HG03045 (cell line): Measurements from ENCODE around the gene CZIB.
"Not testable (repeated sequence)": the region's sequence is repeated elsewhere in the genome, so short reads cannot be mapped to it uniquely, and the experiment has no call there.

ENCODE experiments used
- ATAC-seq: cut with Tn5 transposase; IDR thresholded peaks from one replicate; pipeline ENCODE4 v1.9.1; 2021; ENCODE audit warnings: mild to moderate bottlenecking, moderate library complexity; ENCODE audit not compliant: unreplicated experiment

The CZIB gene

DNA sequence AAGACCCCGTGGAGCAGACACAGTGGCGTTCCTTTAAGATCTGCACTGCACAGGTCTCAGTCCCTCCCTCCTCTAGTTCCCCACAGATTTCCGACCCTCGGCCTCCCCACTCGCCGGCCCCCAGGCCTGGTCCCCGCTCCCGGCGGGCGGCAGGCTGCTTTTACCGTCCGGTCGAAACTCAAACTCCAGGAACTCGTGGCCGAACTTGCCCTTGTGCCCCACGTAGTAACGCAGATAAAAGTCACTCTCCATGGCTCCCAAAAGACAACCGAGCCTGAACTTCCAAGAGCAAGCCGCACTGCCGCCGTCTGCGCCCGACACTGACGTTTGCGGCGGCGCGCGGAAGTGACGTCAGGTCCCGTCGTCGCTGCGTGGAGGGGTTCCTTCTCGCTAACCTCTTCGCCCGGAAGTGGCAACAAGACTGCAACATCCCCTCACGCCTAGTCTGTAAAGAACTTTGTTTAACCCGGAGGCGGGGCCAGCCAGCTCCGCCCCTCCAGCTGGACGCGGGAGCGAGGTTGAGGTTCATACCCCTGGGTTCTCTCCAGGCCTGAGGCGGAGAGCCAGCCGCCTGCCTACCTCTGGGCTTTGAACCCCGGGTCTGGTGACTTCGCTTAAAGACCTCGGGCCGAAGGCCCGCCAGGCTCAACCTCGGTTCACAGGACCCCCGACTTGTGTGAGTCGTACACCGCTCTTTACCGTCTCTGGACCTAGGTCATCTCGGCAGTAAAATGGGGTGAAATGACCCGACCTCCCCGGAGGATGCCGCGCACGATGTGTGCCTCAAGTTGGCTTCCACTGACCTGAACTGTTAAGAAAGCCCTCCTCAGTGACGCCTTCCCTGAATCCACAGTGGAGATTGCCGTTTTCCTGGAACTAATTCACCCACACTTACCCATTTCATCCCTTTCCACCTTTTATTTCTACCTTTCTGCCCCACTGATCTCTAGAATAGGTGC lies 18.0 kb upstream of the CZIB start, which contains the start of gene MAGOH:
MAGOH (minus strand) TSS at position 322 of the 959 bp plus-strand sequence; CDS start at position 252, 70 bp downstream.
- peak; percentile 97 for ATAC-seq

DNA sequence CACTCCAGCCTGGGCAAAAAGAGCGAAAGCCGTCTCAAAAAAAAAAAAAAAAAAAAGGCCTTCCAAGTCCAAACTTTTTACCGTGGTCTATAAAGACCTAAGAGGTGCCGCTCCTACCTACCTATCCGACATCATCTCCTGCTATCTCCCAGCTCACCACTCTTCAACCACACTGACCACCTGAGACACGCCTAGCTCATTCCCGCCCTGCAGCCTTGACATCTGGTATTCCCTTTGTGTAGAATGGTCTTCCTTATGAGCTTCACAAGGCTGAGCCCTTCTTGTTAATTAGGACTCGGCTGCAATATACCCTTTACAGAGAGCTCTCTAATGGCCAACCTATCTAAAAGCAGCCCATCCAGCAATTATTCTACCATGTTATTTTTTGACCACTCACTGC lies 17.2 kb upstream of the CZIB start:
- ATAC-seq, result no peak

- ATAC-seq, result no peak
These were observed 490 bp upstream of the CZIB start for GRCh38 chr1:53220962-53221286.

- ATAC-seq, result no peak
These were observed 723 bp downstream of the CZIB start for GRCh38 chr1:53219711-53220110.

GRCh38 chr1:53218201-53218600 lies 2.2 kb downstream of the CZIB start:
- no peak for ATAC-seq

- ATAC-seq, result no peak
These were observed 6.0 kb downstream of the CZIB start for GRCh38 chr1:53214376-53214940.

GRCh38 chr1:53210954-53211353 lies 9.5 kb downstream of the CZIB start:
- ATAC-seq, result no peak

- ATAC-seq, result no peak
These were observed 10.1 kb downstream of the CZIB start for GRCh38 chr1:53210352-53210751.

DNA sequence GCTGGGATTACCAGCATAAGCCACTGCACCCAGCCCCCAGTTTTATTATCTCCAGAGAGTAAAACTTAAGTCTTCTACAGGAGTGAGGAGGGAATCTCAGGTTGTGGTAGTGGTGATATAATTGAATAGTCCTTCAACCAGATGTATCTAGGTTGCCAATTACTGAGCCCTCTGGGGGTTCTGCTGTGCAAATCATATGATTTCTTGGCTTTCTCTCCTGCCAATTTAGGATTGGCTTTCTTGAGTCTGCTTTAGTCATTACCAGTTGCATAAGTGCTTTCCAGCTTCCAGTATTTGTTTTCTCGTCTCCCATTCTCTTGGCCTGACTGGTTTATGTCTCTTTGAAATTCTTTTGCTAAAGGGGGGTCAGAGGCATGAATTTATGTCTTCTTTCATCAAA lies 12.7 kb downstream of the CZIB start:
- no peak for ATAC-seq

GRCh38 chr1:53206735-53207379 lies 13.6 kb downstream of the CZIB start:
- ATAC-seq, result no peak

DNA sequence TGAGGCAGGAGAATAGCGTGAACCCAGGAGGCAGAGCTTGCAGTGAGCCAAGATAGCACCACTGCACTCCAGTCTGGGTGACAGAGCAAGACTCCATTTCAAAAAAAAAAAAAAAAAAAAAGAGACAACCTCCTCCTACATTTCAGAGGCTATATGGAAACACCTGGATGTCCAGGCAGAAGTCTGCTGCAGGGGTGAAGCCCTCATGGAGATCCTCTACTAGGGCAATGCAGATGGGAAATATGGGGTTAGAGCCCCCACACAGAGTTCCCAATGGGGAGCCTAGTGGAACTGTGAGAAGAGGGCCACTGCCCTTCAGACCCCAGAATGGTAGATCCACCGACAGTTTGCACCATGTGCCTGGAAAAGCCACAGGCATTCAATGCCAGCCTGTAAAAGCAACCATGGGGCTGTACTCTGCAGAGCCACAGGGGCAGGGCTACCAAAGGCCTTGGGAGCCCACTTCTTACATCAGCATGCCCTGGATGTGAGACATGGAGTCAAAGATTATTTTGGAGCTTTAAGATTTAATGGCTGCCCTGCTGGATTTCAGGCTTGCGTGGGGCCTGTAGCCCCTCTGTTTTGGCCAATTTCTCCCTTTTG lies 14.2 kb downstream of the CZIB start:
- not testable (repeated sequence) for ATAC-seq

GRCh38 chr1:53205496-53205895 lies 14.9 kb downstream of the CZIB start:
- not testable (repeated sequence) for ATAC-seq

GRCh38 chr1:53203466-53203865 lies 17.0 kb downstream of the CZIB start:
- ATAC-seq, result no peak

- ATAC-seq, result no peak
These were observed 22.2 kb downstream of the CZIB start for GRCh38 chr1:53198241-53198651.

DNA sequence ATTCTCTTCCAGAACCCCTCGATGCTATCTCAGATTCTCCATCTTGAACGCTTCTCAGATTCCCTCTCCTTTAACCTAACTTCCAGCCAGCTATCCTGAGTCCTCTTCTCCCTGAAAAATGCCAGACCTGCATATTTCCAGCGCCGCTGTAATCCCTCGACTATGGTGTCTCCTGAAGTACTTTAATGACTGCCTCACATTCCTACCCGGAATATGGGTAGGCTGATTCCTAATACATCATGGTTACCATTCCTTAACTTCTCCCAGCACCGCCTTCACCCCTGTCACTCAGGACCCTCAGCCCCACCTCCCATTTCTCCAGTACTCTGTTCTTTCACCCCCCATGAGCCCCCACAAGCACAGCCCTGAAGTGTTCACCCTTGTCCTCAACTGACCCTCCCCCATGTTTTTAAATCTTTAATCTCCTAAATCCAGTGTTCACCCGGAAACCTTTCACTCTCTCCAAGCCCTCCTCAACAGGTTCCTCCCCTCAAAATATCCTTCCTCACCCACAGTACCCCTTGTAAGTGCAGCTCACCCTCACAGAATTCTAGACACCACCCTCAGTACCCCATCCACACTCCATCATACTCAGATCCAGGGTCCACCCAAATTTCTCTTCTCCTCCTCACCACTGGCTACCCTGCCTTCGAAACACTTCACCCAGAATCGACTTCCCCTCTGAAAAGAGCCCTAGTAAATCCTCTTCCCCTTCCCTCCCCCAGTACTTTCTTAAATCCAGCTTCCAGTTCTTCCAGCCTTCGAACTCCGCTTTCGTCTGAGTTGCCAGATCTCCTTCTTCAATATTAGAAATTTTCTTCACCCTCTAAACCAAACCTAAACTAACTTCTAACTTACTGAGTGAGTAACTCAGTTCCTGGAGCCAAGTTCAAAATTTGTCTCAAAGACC lies 22.9 kb downstream of the CZIB start:
- no peak for ATAC-seq

DNA sequence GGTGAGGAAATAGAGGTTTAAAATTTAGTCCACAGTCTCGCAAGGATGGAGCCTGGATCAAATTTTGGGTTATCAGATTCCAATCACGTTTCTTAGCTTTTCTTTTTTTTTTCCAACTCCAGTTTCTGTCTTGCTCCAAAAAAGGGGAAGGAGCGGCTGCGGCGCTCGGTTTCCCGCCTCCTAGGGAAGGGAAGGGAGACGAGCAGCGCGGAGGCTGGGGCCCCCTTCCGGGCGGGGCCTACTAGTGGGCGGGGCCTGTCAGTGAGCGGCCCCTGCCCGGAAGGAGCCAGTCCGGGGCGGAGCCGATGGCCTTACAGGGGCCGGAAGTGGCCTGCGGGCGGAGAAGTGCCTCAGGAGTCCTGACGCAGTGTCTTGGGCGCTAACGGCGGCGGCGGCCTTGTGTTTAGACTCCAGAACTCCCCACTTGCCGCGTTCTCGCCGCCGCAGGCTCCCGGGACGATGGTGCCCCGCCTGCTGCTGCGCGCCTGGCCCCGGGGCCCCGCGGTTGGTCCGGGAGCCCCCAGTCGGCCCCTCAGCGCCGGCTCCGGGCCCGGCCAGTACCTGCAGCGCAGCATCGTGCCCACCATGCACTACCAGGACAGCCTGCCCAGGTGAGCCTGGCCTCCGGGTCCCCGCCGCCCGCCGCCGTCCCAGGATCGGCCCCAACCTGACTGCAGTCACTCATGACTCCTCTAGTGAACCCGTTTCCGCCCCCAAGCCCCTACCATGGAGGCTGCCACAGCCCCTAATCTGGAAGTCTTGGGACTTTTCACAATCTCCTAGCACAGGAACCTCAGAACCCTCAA lies 23.7 kb downstream of the CZIB start, which contains the start of gene CPT2:
CPT2 (plus strand) TSS at position 340 of the 806 bp plus-strand sequence; CDS start at position 460, 120 bp downstream.
- ATAC-seq, result peak; percentile 99

DNA sequence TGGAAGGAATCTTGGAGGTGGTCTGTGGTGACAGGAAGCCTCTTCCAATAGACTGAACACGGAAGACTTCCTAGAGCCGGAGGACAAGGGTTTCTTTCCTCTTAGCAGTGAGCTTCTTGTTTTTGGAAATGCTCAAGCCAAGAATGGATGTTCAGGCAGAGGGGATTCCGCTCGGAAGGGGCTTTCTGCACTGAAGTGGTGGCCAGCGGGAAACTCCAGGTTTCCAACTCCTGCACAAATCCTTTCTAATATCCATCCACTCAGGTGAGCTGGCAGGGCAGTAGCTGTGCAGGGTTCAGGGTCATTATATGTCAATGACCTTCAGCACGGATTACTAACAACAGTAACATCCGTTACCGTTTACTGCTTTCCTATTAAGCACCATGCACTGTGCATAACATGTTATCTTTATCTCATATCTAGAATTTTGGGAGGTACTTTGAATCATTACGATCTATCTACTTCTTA lies 24.4 kb downstream of the CZIB start:
- ATAC-seq, result peak; percentile 6

DNA sequence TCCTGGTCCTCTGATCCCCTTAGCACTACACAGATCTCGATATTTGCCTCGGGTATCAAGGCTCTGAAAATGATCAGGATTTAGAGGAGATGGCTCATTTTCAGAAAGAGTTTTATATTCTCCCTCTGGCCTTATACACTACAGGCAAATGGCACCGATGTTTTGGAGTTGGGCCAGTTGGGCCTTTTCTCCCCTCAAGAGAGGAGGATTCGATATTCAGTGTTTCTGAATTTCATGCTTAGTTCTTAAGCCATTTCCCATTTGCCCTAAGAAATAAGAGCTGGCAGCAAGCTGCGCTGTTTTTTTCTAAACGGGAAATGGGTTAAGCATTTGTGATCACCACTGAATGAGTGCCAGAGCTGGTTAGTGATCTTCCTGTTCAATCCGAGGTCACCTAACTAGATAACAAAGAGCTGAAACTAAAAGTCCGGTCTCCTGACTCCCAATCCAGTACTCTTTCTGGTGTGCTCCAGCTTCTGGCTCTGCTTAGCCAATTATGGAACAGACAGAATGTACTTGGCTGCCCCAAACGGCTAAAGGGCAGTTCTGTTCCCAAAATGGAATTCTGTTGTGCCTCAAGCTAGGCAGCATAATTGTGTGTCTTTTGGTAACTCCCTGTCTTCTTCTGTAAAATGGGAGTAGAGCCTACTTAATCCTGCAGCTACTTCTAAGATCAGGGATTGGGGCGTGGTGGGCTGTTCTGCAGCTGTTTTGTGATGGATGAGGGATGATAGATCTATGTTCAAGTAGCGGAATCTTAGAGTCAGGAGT lies 25.0 kb downstream of the CZIB start:
- ATAC-seq, result no peak
